ENCODE measurements around the gene POLR3GL.

POLR3GL gene

GRCh38 chr1:145977486-145978470 lies 13.3 kb downstream of the POLR3GL start:
- DNase-seq, result peak; percentile 63 to 80

- no peak for DNase-seq
Observed at GRCh38 chr1:145978471-145978853, 14.0 kb downstream of the POLR3GL start.

DNA sequence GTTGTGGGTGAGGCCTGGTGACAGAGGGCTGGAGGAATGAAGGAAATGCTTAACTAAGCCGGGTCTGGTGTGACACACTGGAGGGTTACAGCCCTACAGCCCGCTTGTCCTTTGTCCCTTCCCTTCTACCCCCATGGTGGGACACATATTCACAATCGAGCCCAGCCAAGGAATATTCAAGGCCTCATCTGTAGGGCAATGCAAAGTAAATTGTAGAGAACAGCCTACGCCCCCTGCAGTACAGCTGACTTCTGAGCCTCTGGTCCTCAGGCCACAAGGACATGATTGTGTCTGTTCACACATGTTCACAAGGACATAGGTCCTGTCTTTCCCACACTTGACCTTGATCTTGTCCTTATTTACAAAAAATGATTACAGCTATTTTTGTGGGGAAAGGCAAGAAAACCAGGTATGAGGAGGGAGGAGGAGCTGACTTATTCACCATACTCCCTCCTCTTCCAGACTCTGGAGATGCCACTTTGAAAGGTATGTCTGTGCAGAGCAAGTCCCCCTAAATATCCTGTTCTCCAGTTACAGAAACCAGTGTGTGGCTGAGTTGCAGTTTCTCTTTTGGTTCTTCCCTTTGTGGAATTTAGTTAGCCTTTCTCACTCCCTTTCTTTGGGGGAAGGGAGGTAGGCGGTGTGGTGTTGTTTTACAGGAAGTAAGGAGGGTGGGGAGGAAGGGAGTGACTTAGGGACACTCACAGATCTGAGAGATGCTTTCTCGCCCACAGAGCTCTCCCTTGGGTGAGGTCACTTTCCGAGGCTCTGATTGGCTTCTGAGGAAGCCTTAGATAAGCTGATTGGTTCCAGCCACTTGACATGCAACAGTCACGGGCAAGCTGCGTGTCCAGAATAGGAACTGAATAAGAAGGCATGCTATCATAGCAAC lies 14.6 kb downstream of the POLR3GL start:
- DNase-seq, result peak; percentile 99

DNA sequence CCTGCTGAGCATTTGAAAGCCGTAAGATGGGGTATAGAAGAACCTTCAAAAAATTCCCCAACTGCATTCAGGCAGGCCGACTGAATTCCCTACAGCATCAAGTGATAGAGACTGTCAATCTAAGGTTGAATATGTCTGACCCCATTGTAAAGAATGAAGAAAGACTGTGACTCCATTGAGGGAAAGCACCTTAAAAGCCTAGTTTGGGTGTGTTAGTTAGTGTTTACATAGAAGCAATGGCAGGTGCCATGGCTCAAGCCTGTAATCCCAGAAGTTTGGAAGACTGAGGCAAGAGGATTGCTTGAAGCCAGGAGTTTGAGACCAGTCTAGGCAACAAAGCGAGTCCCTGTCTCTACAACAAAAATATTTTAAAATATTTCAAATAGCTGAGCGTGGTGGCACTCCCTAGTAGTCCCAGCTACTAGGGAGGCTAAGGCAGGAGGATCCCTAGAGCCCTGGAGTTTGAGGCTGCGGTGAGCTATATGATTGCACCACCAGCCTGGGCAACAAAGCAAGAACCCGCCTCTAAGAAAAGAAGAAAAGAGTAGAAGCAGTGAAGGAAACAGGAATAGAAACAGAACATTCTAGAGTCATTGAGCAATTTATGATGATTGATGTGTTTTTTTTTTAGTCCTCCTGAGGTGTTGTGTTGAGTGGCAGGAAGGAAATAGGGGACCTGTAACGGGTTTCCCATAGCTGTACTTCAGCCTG lies 15.4 kb downstream of the POLR3GL start:
- no peak for DNase-seq

DNA sequence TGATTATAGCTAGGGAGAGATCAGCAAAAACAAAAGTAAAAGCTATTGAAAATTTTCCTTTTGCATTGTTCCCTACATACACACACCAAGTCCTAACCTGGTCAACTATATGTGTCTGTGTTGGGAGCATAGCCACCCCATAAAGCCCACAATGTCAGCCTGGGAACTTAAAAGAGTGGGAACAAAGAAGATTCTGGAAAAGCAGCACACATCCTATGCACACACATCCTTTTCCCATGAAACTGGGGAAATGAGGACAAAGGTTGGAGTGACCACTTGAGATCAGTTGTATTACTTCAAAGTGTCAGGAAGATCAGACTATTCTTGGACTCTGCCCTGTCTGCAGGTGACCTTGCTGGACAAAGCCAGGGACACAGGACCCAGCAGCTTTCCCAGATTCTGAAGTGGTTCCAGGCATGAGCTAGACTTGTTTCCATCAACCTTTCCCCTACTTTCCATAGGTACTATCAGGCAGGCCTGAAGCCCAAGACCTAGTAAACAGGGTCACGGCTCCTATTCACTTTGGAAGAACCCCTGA lies 16.0 kb downstream of the POLR3GL start:
- DNase-seq, result no peak

GRCh38 chr1:145982010-145982723 lies 17.7 kb downstream of the POLR3GL start:
- DNase-seq, result no peak

GRCh38 chr1:145983206-145983675 lies 18.8 kb downstream of the POLR3GL start:
- no peak for DNase-seq

DNA sequence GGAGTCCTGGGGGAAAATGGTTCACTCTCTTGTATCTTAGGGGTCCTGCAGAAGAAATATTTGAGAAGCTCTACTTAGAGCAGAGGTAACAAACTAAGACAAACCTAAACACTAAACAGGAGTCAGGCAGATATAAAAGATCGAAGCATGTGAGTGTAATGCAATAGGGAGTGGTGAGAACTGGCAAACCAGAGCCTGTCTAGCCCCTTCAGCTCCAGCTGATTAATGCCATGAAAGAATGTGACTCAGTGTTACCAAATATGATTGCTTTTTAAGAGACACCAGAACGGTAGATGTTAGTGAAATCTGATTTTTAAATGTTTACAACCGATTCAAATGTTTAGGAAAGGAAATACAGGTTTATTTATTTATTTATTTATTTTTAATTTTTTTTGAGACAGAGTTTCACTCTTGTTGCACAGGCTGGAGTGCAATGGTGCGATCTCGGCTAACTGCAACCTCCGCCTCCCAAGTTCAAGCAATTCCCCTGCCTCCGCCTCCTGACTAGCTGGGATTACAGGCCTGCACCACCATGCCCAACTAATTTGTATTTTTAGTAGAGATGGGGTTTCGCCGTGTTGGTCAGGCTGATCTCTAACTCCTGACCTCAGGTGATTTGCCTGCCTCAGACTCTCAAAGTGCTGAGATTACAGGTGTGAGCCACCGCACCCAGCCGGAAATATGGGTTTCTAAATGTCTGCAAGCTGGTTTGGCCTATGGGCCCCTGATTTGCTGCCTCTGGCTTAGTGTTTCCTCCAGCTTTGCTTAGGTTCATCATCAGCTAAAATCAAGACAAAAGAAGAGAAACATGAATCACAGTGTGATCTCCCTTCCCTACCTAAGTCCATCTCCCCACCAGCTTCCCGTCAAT lies 19.7 kb downstream of the POLR3GL start:
- DNase-seq, result no peak

DNA sequence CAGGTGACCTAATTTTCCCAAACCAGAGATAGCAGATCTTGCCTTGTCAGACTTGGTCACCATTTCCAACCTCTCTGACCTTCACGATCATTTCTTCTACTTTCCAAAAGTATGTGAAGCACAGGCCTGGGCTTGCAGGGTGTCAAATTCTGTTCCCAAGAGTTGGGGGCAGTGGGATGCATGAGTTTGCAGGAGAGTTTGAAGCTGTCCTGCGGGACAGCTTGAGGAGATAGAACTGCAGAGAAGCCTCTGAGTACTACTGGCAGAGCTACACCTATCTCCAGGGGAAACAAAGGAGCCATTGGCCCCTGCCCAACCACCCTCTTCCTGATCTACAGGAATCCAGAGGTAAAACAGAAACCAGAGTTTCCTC lies 20.6 kb downstream of the POLR3GL start:
- no peak for DNase-seq

DNA sequence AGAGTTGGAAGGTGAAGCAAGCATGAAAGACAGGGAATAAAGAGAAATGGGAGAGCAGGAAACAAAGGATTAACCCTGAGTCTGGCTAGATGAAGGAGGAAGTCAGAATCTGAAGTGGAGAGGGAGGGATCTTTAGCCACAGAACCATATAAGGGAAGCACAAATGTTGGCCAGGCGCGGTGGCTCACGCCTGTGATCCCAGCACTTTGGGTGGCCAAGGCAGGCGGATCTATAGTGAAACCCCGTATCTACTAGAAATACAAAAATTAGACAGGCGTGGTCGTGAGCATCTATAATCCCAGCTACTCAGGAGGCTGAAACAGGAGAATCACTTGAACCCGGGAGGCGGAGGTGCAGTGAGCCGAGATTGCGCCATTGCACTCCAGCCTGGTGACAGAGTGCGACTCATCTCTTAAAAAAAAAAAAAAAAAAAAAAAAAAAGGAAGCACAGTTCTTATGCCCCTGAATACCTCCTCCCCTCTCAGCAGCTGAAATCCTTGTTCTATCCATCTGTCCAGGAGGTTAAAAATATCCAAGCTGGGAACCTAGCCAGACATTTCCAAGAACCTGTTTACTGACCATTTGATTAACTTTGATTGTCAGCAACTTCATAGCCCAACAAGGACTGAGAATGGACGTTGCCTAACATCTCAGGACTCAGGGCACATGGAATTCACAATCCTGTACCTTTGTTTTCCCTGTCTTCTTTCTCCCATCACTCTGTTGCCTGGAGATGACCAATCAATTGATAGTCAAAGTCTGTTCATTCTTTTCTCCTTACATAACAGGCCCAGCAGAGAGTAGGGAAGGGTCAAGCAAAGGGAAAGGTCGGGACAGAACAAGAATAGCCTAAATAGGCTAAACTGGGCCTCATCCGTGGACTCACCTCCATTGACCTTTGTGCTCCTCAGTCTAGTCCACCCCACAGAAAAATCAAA lies 21.3 kb downstream of the POLR3GL start:
- DNase-seq, result peak; percentile 58 to 67

GRCh38 chr1:145986551-145986950 lies 22.1 kb downstream of the POLR3GL start:
- no peak for DNase-seq

GRCh38 chr1:145987926-145988325 lies 23.4 kb downstream of the POLR3GL start:
- no peak for DNase-seq

GRCh38 chr1:145988773-145989172 lies 24.3 kb downstream of the POLR3GL start:
- DNase-seq, result no peak

DNA sequence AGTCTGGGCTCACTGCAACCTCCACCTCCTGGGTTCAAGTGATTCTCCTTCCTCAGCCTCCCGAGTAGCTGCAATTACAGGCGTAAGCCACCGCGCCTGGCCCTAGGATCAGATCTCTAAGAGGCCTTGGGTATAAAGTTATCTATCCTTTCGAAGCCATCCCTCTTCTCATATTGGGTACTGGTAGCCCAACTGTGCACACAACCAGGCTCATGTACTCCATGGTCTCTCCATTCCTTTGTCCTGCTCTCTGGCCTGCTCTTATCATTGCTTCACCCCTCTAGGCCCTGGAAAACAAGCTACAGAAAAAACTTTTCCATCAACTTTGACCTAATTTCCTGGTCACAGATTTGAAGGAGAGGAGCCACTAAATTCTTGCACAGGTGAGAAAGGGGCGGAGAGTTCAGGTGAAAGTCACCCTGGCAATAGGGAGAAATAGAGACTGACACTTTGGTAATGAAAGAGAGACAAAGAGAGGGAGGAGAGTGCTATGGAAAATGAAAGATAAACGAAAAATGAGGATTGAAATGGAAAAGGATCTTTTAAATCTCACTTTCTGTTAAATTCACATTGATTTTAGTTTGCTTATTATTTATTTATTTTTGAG lies 25.9 kb downstream of the POLR3GL start:
- DNase-seq, result no peak

DNA sequence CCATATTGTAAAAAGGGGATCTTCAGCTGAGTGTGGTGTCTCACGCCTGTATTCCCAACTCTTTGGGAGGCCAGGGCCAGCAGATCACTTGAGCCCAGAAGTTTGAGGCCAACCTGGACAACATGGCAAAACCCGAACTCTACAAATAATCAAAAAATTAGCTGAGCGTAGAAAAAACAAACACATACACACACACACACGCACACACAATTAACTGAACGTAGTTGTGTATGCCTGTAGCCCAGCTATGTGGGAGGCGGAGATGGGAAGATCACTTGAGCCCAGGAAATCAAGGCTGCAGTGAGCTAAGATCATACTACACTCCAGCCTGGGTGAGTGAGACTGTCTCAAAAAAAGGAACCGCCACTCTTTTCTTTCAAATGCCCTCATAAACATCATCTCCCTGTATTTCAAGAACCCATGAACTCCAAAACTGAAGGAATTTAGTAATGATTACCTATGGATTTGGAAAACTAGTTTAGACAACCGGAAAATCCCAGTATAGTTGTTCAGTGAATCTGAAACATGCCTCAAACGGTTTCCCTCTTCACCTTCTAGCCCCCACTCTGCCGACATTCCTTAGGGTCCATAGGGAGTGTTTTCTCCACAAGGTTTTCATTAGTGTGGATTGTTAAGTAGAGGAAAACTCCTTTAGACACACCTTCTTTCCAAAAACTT lies 27.4 kb downstream of the POLR3GL start:
- no peak for DNase-seq

DNA sequence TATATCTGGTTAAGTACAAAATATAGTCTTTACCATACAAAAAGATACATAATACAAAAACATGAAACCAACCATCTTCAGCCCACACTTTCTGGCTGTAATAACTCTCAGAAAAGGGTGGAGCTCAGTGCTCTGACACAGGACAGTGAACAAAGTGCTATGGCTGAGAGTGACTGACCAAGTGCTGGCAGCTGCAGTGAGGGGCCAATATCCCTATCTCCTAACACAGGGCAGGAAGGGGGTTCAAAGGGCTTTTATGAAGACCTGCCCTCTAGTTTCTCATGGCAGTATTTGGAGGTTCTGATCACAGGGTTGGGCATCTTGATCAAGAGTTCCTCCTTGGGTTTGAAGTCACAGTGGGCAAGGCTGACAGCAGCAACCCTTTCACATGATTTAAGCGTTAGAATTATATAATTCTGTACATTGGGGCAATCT lies 28.0 kb downstream of the POLR3GL start:
- DNase-seq, result no peak

DNA sequence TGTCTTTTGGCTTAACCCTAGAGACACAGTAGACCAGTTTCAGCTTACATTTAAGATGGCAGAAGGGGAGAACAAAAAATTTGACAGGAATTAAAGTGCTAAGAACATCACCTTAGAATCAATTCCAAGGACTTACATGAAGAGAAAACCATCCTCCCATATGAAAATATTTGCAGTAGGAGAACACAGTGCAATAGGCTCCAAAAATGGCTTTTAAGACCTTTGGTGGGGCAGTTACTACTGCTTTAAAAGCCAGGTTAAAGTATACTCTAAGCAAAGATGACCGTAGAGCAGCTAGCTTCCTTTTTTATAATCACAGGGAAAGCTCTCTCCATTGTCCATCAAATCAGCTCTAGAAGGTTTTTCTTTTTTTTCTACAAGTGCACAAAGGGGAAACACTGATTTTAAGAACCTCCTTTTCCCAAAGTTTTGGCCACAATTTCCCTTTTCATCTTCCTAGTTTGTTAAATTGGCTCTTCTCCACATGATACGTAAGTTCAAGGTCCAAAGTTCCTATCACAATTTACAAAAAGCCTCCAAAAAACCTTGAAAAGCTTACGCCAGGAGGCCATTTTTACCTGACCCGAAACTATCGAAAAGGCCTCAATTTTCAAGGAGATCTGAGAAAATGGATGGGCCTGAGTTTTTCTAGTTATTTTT lies 28.6 kb downstream of the POLR3GL start:
- DNase-seq, result no peak
